ENCODE results near the gene CALML6.
"Not testable (repeated sequence)": the region's sequence is repeated elsewhere in the genome, so short reads cannot be mapped to it uniquely, and the experiment has no call there.

CALML6 gene

DNA sequence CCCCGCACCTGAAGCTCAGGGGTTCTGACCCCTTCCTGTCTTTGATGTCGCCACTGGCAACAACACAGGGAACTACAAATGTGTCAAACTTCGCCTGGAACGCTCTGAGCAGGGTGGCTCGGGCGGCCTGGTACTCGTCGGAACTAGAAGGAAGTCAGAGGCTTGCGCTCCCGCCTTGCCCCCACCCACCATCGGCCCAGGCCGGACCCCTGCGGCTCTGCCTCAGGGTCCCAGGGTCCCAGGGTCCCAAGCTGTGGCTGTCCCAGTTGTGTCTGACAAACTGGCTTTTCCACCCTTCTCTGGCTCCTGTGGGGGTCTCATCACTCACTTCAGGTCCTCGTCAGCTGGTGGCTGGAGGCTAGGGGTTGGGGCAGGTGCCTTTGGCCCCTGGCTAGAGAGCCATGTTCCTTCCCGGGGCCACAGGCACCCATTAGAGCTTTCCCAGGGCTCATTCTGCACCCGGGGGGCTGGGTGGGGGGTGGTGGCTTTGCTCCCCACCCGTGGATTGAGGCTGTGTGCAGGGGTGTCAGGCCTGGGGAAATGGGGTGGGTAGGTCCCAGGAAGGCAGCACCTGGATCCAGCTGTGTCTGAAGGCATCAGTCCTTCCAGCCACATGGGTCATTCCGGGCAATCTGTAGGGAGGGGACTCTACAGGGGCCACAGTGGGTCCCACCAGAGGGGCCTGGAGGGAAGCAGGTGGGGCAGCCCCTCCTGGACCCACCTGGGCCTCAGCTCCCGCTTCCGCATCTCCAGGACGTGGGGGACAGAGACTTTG, 12.0 kb downstream of the CALML6 start:
- DNase-seq = no peak

GRCh38 chr1:1927751-1928150, 12.7 kb downstream of the CALML6 start:
- no peak for DNase-seq

DNA sequence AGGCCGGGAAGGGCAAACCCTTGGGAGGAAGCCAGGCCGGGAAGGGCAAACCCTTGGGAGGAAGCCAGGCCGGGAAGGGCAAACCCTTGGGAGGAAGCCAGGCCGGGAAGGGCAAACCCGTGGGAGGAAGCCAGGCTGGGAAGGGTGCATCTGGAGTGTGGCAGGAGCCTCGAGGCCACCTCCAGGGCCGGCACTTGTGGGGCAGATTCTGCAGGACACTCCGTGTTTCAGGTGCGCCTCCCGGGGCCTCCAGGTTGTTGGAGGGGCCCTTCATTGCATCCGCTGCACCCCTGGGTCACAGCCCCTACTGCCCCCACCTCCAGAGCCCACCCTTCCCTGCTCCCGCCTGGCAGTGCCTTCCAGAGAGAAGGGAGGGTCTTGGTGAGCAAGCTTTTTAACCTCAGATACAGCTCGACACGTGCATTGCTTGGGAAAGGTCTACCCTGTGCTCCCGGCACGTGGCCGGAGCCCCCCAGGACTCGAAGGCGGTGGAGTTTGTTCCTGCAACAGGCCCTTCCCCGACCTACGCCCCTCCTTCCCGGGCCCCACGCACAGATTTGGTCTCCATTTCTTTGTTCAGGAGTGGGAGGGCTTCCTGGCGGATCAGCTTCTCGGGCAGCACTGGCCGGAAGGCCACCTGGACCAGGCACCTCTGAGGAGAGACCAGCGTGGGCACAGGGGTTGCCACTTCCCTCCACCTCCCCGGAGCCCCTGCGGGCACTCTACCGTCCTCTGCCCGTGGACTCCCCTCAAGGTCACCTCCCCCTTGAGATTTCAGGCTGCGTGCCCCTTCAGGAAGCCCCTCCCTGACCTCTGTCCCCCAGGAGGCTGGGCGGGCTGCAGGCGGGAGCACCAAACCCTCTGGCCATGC, 13.4 kb downstream of the CALML6 start:
- DNase-seq = no peak

- no peak for DNase-seq
Measured at GRCh38 chr1:1929102-1929638, 14.1 kb downstream of the CALML6 start.

- DNase-seq = no peak
Measured at GRCh38 chr1:1929639-1930545, 14.8 kb downstream of the CALML6 start.

DNA sequence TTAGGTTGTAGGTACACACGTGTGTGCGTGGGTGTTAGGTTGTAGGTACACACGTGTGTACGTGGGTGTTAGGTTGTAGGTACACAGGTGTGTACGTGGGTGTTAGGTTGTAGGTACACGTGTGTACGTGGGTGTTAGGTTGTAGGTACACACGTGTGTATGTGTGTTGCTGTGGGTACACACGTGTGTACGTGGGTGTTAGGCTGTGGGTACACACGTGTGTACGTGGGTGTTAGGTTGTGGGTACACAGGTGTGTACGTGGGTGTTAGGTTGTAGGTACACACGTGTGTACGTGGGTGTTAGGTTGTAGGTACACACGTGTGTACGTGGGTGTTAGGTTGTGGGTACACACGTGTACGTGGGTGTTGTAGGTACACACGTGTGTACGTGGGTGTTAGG, 19.8 kb downstream of the CALML6 start:
- not testable (repeated sequence) for DNase-seq

DNA sequence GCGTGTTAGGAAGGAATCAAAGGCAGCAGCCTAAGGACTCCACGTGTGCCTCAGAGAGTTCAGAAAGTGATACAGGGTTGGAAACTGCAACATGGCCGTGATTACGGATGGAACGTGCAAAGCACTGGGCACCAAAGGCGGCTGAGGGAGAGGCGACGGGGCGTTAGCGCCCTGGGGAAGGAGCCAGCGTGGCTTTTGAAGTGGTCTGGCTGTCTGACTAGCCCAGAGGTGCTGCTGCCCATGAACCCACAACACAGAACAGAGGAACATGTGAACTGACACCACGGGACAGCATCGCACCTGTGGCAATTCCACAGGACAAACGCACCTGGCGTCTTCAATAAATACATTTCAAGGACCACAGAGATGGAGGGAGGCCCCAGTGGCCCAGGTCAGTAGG, 22.0 kb downstream of the CALML6 start:
- no peak for DNase-seq

DNA sequence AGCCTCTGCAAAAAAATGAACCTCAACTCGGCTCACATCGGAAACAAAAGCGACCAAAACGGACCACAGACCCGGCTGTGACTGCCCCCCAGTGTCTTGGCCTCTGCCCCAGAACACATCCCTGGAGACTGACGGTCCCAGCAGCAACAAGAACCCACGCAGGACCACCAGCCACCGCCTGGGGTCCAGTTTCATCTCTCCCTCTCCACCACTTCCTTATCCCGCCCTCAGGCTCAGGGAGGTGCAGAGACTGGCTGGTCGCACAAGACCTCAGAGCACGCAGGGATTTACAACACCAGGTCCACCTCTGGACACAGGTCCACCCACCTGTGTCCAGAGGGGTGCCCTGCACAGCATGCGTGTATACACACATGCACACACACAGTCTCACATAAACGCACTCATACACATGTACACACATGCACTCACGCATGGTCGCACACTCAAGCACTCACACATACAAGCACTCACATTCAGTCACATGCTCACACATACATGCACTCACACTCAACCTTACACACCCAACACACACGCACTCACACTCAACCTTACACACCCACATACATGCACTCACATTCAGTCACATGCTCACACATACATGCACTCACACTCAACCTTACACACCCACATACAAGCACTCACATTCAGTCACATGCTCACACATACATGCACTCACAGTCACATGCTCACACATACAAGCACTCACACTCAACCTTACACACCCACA, 22.7 kb downstream of the CALML6 start:
- no peak for DNase-seq

DNA sequence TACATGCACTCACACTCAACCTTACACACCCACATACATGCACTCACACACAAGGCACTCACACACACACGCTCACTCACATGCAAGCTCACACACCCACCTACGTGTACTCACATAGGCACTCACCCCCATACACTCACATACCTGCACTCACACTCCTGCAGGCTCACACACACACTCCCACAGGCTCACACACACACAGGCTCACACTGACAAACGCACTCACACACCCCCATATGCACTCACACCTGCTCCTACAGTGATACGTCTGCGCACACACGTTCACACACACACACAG, 23.2 kb downstream of the CALML6 start:
- DNase-seq = no peak

GRCh38 chr1:1938613-1939295, 23.7 kb downstream of the CALML6 start:
- DNase-seq = no peak

DNA sequence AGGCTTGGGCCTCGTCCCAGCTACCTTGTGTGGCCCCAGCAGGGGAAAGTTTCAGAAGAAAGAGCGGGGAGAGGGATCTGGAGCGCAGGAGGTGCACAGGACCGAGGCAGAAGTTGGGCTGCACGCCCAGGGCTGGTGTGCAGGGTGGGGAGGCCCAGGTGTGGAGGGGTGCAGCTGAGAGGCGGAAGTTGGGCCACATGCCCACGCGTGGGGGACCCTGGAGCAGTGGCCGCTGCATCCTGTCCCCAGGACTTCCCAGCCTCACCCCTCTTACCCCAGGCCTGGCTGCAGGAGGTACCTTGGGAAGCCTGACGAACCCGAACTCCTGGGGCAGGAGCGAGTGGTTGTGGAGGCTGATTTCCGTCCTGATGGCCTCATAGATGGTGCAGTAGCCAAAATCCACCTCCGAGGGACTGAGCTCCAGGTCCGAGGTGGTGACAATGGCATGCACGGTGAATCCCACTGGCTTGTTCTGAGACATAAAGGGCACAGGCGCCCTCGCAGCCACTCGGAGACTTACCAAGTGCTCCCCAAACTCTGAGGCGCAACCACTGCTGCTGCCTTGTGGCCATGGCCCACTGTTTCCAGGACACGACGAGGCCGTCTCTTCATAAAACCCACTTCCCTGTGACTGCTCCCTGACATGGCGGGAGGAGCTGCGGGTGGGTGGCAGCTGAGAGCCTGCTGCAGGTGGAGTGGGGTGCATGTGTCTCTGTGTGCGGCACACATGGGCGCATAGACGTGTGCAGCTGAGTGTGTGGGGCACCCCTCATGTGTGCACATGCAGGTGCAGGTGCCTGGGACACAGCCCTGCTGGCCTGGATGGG, 24.4 kb downstream of the CALML6 start:
- DNase-seq = no peak

DNA sequence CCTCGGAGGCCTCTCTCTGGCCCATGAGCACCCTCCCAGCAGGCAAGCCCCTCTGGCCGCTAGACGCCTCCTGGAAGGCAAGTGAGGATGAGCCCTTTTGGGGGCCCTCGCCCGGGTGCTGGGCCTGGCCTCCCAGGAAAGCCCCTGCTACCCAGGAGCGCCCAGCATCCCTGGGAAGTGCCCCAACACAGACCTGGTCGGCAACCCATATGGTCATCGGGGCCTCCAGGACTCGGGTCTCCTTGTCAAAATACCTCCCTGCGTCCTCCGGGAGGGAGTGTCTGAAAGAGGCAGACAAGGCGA, 25.0 kb downstream of the CALML6 start:
- no peak for DNase-seq

DNA sequence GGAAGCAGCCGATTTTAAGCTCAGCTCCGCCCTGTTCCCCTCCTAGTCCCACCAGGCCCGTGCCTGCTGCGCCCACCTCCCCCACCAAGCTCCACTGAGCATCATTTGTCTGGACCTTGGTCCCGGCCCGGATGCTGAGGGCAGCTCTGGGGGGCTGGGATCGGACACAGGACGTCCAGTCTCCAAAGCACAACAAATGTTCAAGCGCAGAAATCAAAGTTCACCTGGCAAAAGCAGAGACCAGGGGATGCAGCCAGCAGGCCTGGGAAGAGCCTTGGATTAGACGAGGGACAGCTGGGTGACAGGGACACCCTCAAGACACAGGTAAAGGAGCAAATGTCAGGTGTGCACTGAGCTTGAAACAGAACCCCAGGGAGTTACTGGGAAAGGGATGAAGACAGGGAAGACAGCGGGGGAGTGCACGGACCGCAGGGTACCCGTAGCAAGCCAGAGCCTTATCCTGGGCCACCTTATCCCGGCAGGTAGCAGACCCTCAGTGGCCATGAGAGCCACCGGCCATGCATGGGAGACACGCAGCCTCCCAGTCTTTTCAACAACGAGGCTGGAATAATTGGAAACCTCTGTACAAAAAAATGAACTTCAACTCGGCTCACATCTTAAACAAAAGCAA, 26.3 kb downstream of the CALML6 start:
- no peak for DNase-seq

GRCh38 chr1:1941868-1942752, 27.1 kb downstream of the CALML6 start:
- DNase-seq = no peak

- DNase-seq = no peak
Measured at GRCh38 chr1:1942753-1943656, 27.9 kb downstream of the CALML6 start.

GRCh38 chr1:1943834-1944570, 28.9 kb downstream of the CALML6 start:
- no peak for DNase-seq

GRCh38 chr1:1945782-1946393, 30.8 kb downstream of the CALML6 start:
- DNase-seq = no peak
